Pancreas (tissue), 10 donors: Measurements from ENCODE around the gene ANAPC16. TPM values are rescaled to one million over a fixed set of nuclear protein-coding genes. Genes with fewer than 3 reads are reported as not detected.
"Not testable (repeated sequence)": the region's sequence is repeated elsewhere in the genome, so short reads cannot be mapped to it uniquely, and the experiment has no call there.

Experiments
- ATAC-seq, 4 donors: fragments of 200-7000 bp; cut with Tn5 transposase; one replicate each; pipeline versions ENCODE4 v1.8.0 to v1.9.1; 2020; ENCODE audit warnings: mild to moderate bottlenecking in 4 of 4, moderate library complexity in 4 of 4
- DNase-seq, 6 donors: peaks; one replicate each; pipeline ENCODE4 v3.0.0-alpha.2; 2020
- FAIRE-seq: peaks from 2 replicates; lab custom pipeline; 2012; peaks lifted over from hg19 to GRCh38; lab: Jason Lieb, UNC
- H3K27ac ChIP-seq, 4 donors: fragments of 200-600 bp; sonication (generic); 1 replicate in 3 of 4; 2 replicates in 1 of 4; pipeline versions ENCODE4 v1.5.0 to v1.8.0; 2020
- H3K27me3 ChIP-seq, 4 donors: fragments of 200-600 bp; one replicate each; pipeline ENCODE4 v1.8.0; 2021
- H3K36me3 ChIP-seq, 3 donors: fragments of 200-600 bp; sonication (generic) in 1 of 3; one replicate each; pipeline versions ENCODE4 v1.5.0 to v1.8.0; 2020 to 2021
- H3K4me1 ChIP-seq, 3 donors: fragments of 200-600 bp; one replicate each; pipeline ENCODE4 v1.8.0; 2021
- H3K4me3 ChIP-seq, 4 donors: fragments of 200-600 bp; sonication (generic) in 2 of 4; one replicate each; pipeline versions ENCODE4 v1.5.0 to v1.8.0; 2020 to 2021
- H3K9me3 ChIP-seq, 4 donors: fragments of 200-600 bp; one replicate each; pipeline ENCODE4 v1.8.0; 2021
- CTCF ChIP-seq, 4 donors: fragments of 200-600 bp; sonication (generic) in 3 of 4; IDR thresholded peaks; one replicate each; pipeline versions ENCODE4 v1.5.0 to v1.8.0; 2021; ENCODE audit warnings: antibody characterized with exemption in 4 of 4
- WGBS, 2 donors: extraction: QIAGEN DNeasy Blood & Tissue Kit; methylation state at CpG; one replicate each; pipeline ENCODE4 v1.1.7; 2013; 5-methylcytosine and 5-hydroxymethylcytosine counted together
- intact Hi-C, 3 donors: fragments of 100-400 bp; cut with DNase I; formaldehyde crosslinking; loops; one replicate each; pipeline versions ENCODE4 v1.11.1 to v1.14.2; 2022
- polyA plus RNA-seq, 2 donors: library from polyadenylated mRNA; stranded (reverse); fragments of 200-250 nt; gene quantifications; one replicate each; pipeline ENCODE4 v1.2.3, GENCODE V29; 2013
- total RNA-seq, 6 donors: library from RNA; stranded (reverse); fragmentation: NEBNext Ultra II Directional in 4 of 6; extraction: Animal tissue kit (Norgen Biotek cat#: 25700) in 4 of 6; gene quantifications; one replicate each; pipeline versions ENCODE4 v1.2.1 to v1.2.4, GENCODE V29; 2021 to 2023
- donor health status: healthy with polysubstance abuse.
- donor health status: DM: no; HTN: no; CAD: no; lungs with moderate emphysema.
- donor health status: DM: no; HTN: no; CAD: no.
- donor health status: control.
- donor health status: control.
- donor health status: Bipolar disorder and iron deficiency.
- donor health status: DM: yes; HTN: yes; CAD: no.
- donor health status: DM: no; HTN: no; CAD: no.
- donor health status: DM: no; HTN: no; CAD: no.
- donor health status: DM: yes; HTN: yes; CAD: no.

Gene ANAPC16
- total and polyA plus RNA-seq, 8 donors, result 52.4 to 153 (median 70.0) TPM

DNA sequence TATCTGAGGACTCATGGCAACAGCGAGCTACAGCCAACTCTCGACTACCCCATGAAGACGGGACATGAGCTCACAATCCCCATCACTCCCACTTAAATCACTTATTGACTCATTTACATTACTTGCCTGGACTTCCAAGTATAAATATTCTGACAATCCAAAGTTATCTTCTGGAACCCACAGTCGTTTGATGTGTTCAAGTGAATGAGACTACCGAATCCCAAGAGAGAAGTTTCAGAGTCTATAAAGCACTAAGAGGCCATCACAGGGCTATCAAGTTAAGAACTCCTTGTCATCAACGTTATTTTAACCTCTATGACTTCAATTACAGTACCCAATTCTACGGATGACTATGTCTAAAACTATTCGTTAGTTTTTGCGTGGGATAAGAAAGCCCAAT is 11.5 kb upstream of the ANAPC16 start:
- H3K9me3 ChIP-seq, result no peaks in the 10 kb centered on the region
- H3K4me1 ChIP-seq, result no peaks in the 10 kb centered on the region
- no peak for DNase-seq
- FAIRE-seq, result no peak
- intact Hi-C loops, result no loop called here
- H3K27me3 ChIP-seq, result no peaks in the 10 kb centered on the region
- peaks cover 0 to 36% (median 8%) of the 10 kb centered on the region in 3 donors for H3K36me3 ChIP-seq
- 88 to 90% methylated on average over 9 of the region's 9 CpGs for WGBS, 2 donors
- ATAC-seq, result no peak
- no peak overlapping the region for H3K4me3 ChIP-seq
- H3K27ac ChIP-seq, result no peak overlapping the region
- TF ChIP-seq CTCF (IDR thresholded peaks at IDR 0.05), result no peak

DNA sequence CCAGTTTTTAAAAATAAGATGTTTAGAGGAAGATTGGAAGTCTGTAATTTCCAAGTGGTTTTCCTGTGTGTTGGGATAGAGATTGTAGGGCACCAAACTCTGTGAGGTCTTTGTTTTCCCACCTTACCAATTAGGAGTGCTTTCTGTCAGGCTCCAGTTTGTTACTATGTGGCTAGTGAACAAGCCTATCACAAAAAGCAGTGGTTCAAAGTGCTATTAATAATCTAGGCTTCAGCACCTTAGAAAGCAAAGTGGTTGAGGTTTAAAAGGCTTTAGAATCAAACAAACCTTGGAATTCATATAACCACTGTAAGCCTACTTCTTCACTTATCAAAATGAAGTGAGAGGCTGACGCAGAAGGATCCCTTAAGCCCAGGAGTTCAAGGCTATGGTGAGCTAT is 11.1 kb upstream of the ANAPC16 start:
- ATAC-seq (no peak), DNase-seq (no peak), FAIRE-seq (no peak)
- H3K4me3 ChIP-seq, result no peak overlapping the region
- H3K27ac ChIP-seq, result no peak overlapping the region
- no peak for TF ChIP-seq CTCF (IDR thresholded peaks at IDR 0.05)
- no peaks in the 10 kb centered on the region for H3K27me3 ChIP-seq
- no peaks in the 10 kb centered on the region for H3K4me1 ChIP-seq
- H3K36me3 ChIP-seq, result peaks cover 0 to 40% (median 12%) of the 10 kb centered on the region in 3 donors
- no peaks in the 10 kb centered on the region for H3K9me3 ChIP-seq
- WGBS, 2 donors, result 93 to 97% methylated on average over 1 of the region's 1 CpG
- intact Hi-C loops, result no loop called here

GRCh38 chr10:72206511-72207229 is 9.1 kb upstream of the ANAPC16 start:
- TF ChIP-seq CTCF (IDR thresholded peaks at IDR 0.05), result no peak
- intact Hi-C loops, result no loop called here

DNA sequence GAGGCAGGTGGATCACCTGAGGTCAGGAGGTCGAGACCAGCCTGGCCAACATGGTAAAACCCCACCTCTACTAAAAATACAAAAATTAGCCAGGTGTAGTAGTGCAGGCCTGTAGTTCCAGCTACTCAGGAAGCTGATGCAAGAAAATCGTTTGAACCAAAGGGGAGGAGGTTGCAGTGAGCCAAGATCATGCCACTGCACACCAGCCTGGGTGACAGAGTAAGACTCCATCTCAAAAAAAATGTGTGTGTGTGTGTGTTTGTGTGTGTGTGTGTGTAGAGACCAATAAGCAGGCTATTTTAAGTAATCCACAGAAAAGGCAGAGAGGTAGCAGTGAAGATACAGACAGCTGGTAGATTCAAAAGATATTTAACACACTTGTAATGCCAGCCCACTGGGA is 7.3 kb upstream of the ANAPC16 start:
- DNase-seq, H3K9me3 ChIP-seq, H3K27me3 ChIP-seq, H3K27ac ChIP-seq, H3K4me3 ChIP-seq, ATAC-seq, intact Hi-C loops, FAIRE-seq, H3K4me1 ChIP-seq: not testable (repeated sequence)
- 60 to 61% methylated on average over 2 of the region's 2 CpGs for WGBS, 2 donors
- H3K36me3 ChIP-seq, result peaks cover 4 to 50% (median 10%) of the 10 kb centered on the region in 3 donors

More at GRCh38 chr10:72206511-72207229, 9.1 kb upstream of the ANAPC16 start:
- Histone ChIP-seq H3K27me3 (no peaks in the 10 kb centered on the region), H3K4me3 (no peak overlapping the region), H3K4me1 (no peaks in the 10 kb centered on the region), H3K9me3 (no peaks in the 10 kb centered on the region), H3K27ac (no peak overlapping the region), H3K36me3 (peaks cover 0 to 43% (median 16%) of the 10 kb centered on the region in 3 donors)
- DNase-seq (no peak), ATAC-seq (no peak), FAIRE-seq (no peak)
- whole genome bisulfite sequencing, 2 donors, result 90 to 92% methylated on average over 7 of the region's 7 CpGs

DNA sequence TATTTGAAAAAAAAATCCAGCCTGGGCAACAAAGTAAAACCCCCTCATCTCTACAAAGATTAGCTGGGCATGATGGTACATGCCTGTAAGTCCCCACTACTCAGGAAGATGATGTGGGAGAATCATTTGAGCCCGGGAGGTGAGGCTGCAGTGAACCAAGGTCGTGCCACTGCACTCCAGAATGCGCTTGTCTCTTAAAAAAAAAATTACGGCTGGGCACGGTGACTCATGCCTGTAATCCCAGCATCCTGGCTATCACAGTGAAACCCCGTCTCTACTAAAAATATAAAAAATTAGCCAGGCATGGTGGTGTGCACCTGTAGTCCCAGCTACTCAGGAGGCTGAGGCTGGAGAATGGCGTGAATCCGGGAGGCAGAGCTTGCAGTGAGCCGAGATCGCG is 4.4 kb upstream of the ANAPC16 start:
- FAIRE-seq, H3K27me3 ChIP-seq, H3K9me3 ChIP-seq, DNase-seq, H3K27ac ChIP-seq, H3K4me3 ChIP-seq, ATAC-seq: not testable (repeated sequence)
- intact Hi-C loops, result loop anchor here in 1 of 3 donors (10.0 kb wide), 1 partner anchor 77 kb away; no protein-coding TSS in a partner anchor
- Histone ChIP-seq H3K4me1 (peaks cover 4 to 11% (median 9%) of the 10 kb centered on the region in 3 donors), H3K36me3 (peaks cover 4 to 43% (median 10%) of the 10 kb centered on the region in 3 donors)
- WGBS, 2 donors, result 93 to 97% methylated on average over 11 of the region's 11 CpGs

- H3K27ac ChIP-seq, H3K4me3 ChIP-seq, ATAC-seq, DNase-seq, H3K9me3 ChIP-seq, FAIRE-seq, H3K27me3 ChIP-seq: not testable (repeated sequence)
- peaks cover 4 to 43% (median 10%) of the 10 kb centered on the region in 3 donors for H3K36me3 ChIP-seq
- 98% methylated on average over 2 of the region's 2 CpGs for WGBS, 2 donors
- H3K4me1 ChIP-seq, result peaks cover 4 to 11% (median 9%) of the 10 kb centered on the region in 3 donors
- intact Hi-C loops, result loop anchor here in 1 of 3 donors (10.0 kb wide), 1 partner anchor 77 kb away; no protein-coding TSS in a partner anchor
Measured at GRCh38 chr10:72211832-72212231, 4.0 kb upstream of the ANAPC16 start.
